HCEC 1CT (cell line): ENCODE data around the gene KRT7.
A peak's percentile ranks its signal among the peaks of the same experiment; 100 is the strongest.
"Not testable (repeated sequence)": the region's sequence is repeated elsewhere in the genome, so short reads cannot be mapped to it uniquely, and the experiment has no call there.

Experiments used
- DNase-seq: peaks from one replicate; pipeline ENCODE4 v3.0.0-alpha.2; 2017

The KRT7 gene

GRCh38 chr12:52280796-52281560 is 47.9 kb downstream of the KRT7 start:
- DNase-seq = peak; percentile 93

- DNase-seq = no peak
Observed at GRCh38 chr12:52284562-52285171, 51.6 kb downstream of the KRT7 start.

- DNase-seq = peak; percentile 65
Observed at GRCh38 chr12:52285172-52285745, 52.2 kb downstream of the KRT7 start.

- no peak for DNase-seq
Observed at GRCh38 chr12:52285851-52286530, 52.9 kb downstream of the KRT7 start.

- not testable (repeated sequence) for DNase-seq
Observed at GRCh38 chr12:52286857-52287785, 54.1 kb downstream of the KRT7 start.

GRCh38 chr12:52287816-52288805 is 55.1 kb downstream of the KRT7 start:
- not testable (repeated sequence) for DNase-seq

GRCh38 chr12:52290483-52291134 is 57.6 kb downstream of the KRT7 start:
- DNase-seq = not testable (repeated sequence)

GRCh38 chr12:52291267-52291935 is 58.4 kb downstream of the KRT7 start, which contains the start of gene KRT81:
Gene KRT81 (minus strand): TSS chr12:52291534. CDS start chr12:52291465, 69 bp downstream.
- no peak for DNase-seq

GRCh38 chr12:52293926-52294325 is 60.9 kb downstream of the KRT7 start:
- DNase-seq = no peak

GRCh38 chr12:52294803-52295202 is 61.8 kb downstream of the KRT7 start:
- no peak for DNase-seq

- no peak for DNase-seq
Observed at GRCh38 chr12:52295663-52296062, 62.6 kb downstream of the KRT7 start.

GRCh38 chr12:52296572-52297215 is 63.7 kb downstream of the KRT7 start:
- no peak for DNase-seq
